ENCODE results near the gene LMAN1L. TPM values are rescaled to one million over a fixed set of nuclear protein-coding genes. Genes with fewer than 3 reads are reported as not detected.

Gene LMAN1L
- total RNA-seq, 2 experiments from 2014 or later = 0.09 to 0.38 TPM

DNA sequence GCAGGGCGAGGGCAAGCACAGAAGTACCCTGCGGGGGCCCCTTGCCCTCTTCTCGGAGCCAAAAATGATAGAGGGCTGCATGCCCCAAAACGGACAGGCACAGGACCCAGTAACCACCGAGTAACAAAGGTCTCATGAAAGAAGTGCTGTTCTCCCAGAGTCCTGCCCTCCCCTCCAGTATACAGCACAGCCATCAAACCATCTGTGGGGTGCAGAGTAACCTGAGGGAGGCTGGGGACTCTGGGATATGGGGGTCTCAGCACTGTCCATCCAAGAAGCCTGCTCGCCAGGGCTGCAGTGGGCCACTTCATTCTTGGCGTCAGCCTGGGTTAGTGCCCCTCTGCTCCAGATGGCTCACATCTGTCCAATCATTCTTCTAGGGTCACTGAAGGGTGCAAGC, 24.2 kb downstream of the LMAN1L start:
- ChIA-PET CTCF (ENCODE audit: unreplicated experiment) (no interaction called here), POLR2A (interaction anchor here (0.6 kb wide), 1 partner anchor 40 kb away, joined by 3 read pairs; no protein-coding TSS in a partner anchor)
- Histone ChIP-seq H3K9me3 (ENCODE audit: low read length) (no peaks in the 10 kb centered on the region), H3K4me1 (ENCODE audit: insufficient read depth, low read length, poor library complexity, severe bottlenecking) (peaks cover 26% of the 10 kb centered on the region), H3K4me2 (ENCODE audit: low read length) (no peak overlapping the region), H3K4me3 (ENCODE audit: low read depth, low read length, poor library complexity, severe bottlenecking) (no peak overlapping the region), H4K20me1 (ENCODE audit: insufficient read depth, low read length) (no peaks in the 10 kb centered on the region), H3K9me2 (ENCODE audit: insufficient read depth, low read length) (no peaks in the 10 kb centered on the region), H3K79me2 (ENCODE audit: insufficient read depth, low read depth, low read length) (no peaks in the 10 kb centered on the region), H2AFZ (ENCODE audit: low read length) (no peak overlapping the region), H3K36me3 (ENCODE audit: insufficient read depth, low read length) (peaks cover 2% of the 10 kb centered on the region; the same call in 1 of the 2 replicates), H3K27ac (ENCODE audit: low read depth, low read length, poor library complexity, severe bottlenecking) (no peak overlapping the region)
- no peak for TF ChIP-seq EZH2phosphoT487 (IDR thresholded peaks at IDR 0.05; ENCODE audit: borderline replicate concordance, low read depth, low read length)
- TF ChIP-seq, protein P1, sequence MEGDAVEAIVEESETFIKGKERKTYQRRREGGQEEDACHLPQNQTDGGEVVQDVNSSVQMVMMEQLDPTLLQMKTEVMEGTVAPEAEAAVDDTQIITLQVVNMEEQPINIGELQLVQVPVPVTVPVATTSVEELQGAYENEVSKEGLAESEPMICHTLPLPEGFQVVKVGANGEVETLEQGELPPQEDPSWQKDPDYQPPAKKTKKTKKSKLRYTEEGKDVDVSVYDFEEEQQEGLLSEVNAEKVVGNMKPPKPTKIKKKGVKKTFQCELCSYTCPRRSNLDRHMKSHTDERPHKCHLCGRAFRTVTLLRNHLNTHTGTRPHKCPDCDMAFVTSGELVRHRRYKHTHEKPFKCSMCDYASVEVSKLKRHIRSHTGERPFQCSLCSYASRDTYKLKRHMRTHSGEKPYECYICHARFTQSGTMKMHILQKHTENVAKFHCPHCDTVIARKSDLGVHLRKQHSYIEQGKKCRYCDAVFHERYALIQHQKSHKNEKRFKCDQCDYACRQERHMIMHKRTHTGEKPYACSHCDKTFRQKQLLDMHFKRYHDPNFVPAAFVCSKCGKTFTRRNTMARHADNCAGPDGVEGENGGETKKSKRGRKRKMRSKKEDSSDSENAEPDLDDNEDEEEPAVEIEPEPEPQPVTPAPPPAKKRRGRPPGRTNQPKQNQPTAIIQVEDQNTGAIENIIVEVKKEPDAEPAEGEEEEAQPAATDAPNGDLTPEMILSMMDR (conservative IDR thresholded peaks at IDR 0.05; ENCODE audit: low read length) = no peak
- no TSS peak for BruUV-seq (replicated peaks)
- intact Hi-C loops (cut with micrococcal nuclease; ENCODE audit: unreplicated experiment) = no loop called here
- DNase-seq (ENCODE audit: low spot score) = no peak

DNA sequence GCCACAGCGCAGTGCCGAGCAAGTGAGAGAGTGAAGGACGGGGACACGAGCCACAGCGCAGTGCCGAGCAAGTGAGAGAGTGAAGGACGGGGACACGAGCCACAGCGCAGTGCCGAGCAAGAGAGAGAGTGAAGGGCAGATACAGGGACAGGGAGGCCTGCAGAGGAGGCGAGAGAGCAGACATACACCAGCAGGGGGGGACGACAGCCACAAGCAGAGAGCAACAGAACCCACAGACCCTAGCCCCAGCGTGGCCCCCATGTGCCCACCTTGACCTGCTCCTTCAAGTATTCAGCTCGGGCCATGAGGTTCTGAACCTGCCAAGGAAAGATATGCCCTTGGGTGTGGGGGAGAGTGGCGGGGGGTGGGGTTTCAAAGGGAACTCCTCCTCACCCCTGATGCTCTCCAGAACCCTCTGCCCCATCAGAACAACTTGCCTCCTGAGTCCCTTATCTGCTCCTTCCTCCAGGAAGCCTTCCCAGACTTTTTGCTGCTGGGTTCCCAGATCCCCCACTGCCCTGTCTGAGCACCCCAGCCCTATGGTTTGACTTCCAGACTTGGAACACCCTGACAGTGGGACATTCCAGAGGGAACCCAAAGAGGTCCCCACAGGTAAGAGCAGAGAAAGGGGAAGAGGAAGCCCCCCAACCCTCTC, 25.0 kb downstream of the LMAN1L start:
- Histone ChIP-seq H3K36me3 (ENCODE audit: insufficient read depth, low read length) (peaks cover 2% of the 10 kb centered on the region; the same call in 1 of the 2 replicates), H3K4me2 (ENCODE audit: low read length) (no peak overlapping the region), H3K4me3 (ENCODE audit: low read depth, low read length, poor library complexity, severe bottlenecking) (no peak overlapping the region), H3K79me2 (ENCODE audit: insufficient read depth, low read depth, low read length) (no peaks in the 10 kb centered on the region), H3K27ac (ENCODE audit: low read depth, low read length, poor library complexity, severe bottlenecking) (no peak overlapping the region), H2AFZ (ENCODE audit: low read length) (no peak overlapping the region), H3K4me1 (ENCODE audit: insufficient read depth, low read length, poor library complexity, severe bottlenecking) (peaks cover 26% of the 10 kb centered on the region), H3K9me2 (ENCODE audit: insufficient read depth, low read length) (no peaks in the 10 kb centered on the region), H4K20me1 (ENCODE audit: insufficient read depth, low read length) (no peaks in the 10 kb centered on the region), H3K9me3 (ENCODE audit: low read length) (no peaks in the 10 kb centered on the region)
- POLR2A ChIA-PET = interaction anchor here (0.6 kb wide), 1 partner anchor 18 kb away, joined by 3 read pairs; no protein-coding TSS in a partner anchor
- BruUV-seq (replicated peaks) = no TSS peak
- no peak for DNase-seq (ENCODE audit: low spot score)
- CTCF ChIA-PET (ENCODE audit: unreplicated experiment) = interaction anchor here (0.6 kb wide), 1 partner anchor 199 kb away, joined by 3 read pairs; no protein-coding TSS in a partner anchor
- intact Hi-C loops (cut with micrococcal nuclease; ENCODE audit: unreplicated experiment) = no loop called here
- no peak for TF ChIP-seq EZH2phosphoT487 (IDR thresholded peaks at IDR 0.05; ENCODE audit: borderline replicate concordance, low read depth, low read length)
- TF ChIP-seq, protein P1 (conservative IDR thresholded peaks at IDR 0.05; ENCODE audit: low read length) = no peak

- ChIA-PET POLR2A (interaction anchor here (0.6 kb wide), 1 partner anchor 17 kb away, joined by 3 read pairs; no protein-coding TSS in a partner anchor), CTCF (ENCODE audit: unreplicated experiment) (interaction anchor here (0.6 kb wide), 1 partner anchor 200 kb away, joined by 3 read pairs; no protein-coding TSS in a partner anchor)
- no peak for TF ChIP-seq EZH2phosphoT487 (IDR thresholded peaks at IDR 0.05; ENCODE audit: borderline replicate concordance, low read depth, low read length)
- TF ChIP-seq, protein P1 (conservative IDR thresholded peaks at IDR 0.05; ENCODE audit: low read length) = no peak
- no peak for DNase-seq (ENCODE audit: low spot score)
- Histone ChIP-seq H3K9me3 (ENCODE audit: low read length) (no peaks in the 10 kb centered on the region), H3K4me3 (ENCODE audit: low read depth, low read length, poor library complexity, severe bottlenecking) (no peak overlapping the region), H2AFZ (ENCODE audit: low read length) (no peak overlapping the region), H3K27ac (ENCODE audit: low read depth, low read length, poor library complexity, severe bottlenecking) (no peak overlapping the region), H3K79me2 (ENCODE audit: insufficient read depth, low read depth, low read length) (no peaks in the 10 kb centered on the region), H4K20me1 (ENCODE audit: insufficient read depth, low read length) (no peaks in the 10 kb centered on the region), H3K9me2 (ENCODE audit: insufficient read depth, low read length) (no peaks in the 10 kb centered on the region), H3K36me3 (ENCODE audit: insufficient read depth, low read length) (peaks cover 2% of the 10 kb centered on the region; the same call in 1 of the 2 replicates), H3K4me1 (ENCODE audit: insufficient read depth, low read length, poor library complexity, severe bottlenecking) (peaks cover 21% of the 10 kb centered on the region), H3K4me2 (ENCODE audit: low read length) (no peak overlapping the region)
- no TSS peak for BruUV-seq (replicated peaks)
- intact Hi-C loops (cut with micrococcal nuclease; ENCODE audit: unreplicated experiment) = no loop called here
Measured at GRCh38 chr15:74838137-74838516, 25.5 kb downstream of the LMAN1L start.
